T-helper 17 cell (primary cell): ENCODE results near the gene MEI1. TPM values are rescaled to one million over a fixed set of nuclear protein-coding genes. Genes with fewer than 3 reads are reported as not detected.

Experiments
- ATAC-seq: fragments of 150-1000 bp; cut with Tn5 transposase; 2 replicates; pipeline ENCODE4 v1.10.0; 2021; ENCODE audit warnings: mild to moderate bottlenecking, moderate library complexity
- DNase-seq, 3 donors: peaks; one replicate each; pipeline versions ENCODE4 v3.0.0 to v3.0.0-alpha.2; 2020 to 2021
- H3K9me3 ChIP-seq: one replicate; pipeline ENCODE4 v1.7.0; 2013; ENCODE audit warnings: low read length, mild to moderate bottlenecking; ENCODE audit not compliant: control insufficient read depth, poor library complexity, severe bottlenecking
- H3K27ac Mint-ChIP-seq: one replicate; pipeline ENCODE4 v1.8.0; 2022; ENCODE audit warnings: mild to moderate bottlenecking, moderate library complexity, mixed read lengths
- H3K27me3 Mint-ChIP-seq: one replicate; pipeline ENCODE4 v1.8.0; 2022; ENCODE audit warnings: mixed read lengths
- H3K36me3 Mint-ChIP-seq: one replicate; pipeline ENCODE4 v1.8.0; 2022; ENCODE audit warnings: low read depth, mixed read lengths
- H3K4me1 Mint-ChIP-seq: one replicate; pipeline ENCODE4 v1.8.0; 2022; ENCODE audit warnings: mild to moderate bottlenecking, mixed read lengths
- H3K4me3 Mint-ChIP-seq: one replicate; pipeline ENCODE4 v1.8.0; 2022; ENCODE audit warnings: mild to moderate bottlenecking, moderate library complexity, mixed read lengths
- total RNA-seq, 4 donors: library from RNA in 2 of 4; stranded (reverse) in 2 of 4; gene quantifications; one replicate each; pipeline ENCODE4 v1.2.3 and lab custom pipeline; 2022 to 2026

MEI1 gene
- total RNA-seq, 2 donors from 2014 or later, result 53.8 to 60.9 TPM

- H3K4me1 Mint-ChIP-seq, result peaks cover 48% of the 10 kb centered on the region
- DNase-seq (no peak), ATAC-seq (no peak)
- no peaks in the 10 kb centered on the region for H3K9me3 ChIP-seq
- H3K36me3 Mint-ChIP-seq, result peaks cover 6% of the 10 kb centered on the region
- H3K4me3 Mint-ChIP-seq, result no peak overlapping the region
- peak overlapping the region; percentile 79 for H3K27ac Mint-ChIP-seq
- no peaks in the 10 kb centered on the region for H3K27me3 Mint-ChIP-seq
Observed at GRCh38 chr22:41838842-41839618, 139.7 kb downstream of the MEI1 start.

- H3K4me3 Mint-ChIP-seq, result no peak overlapping the region
- DNase-seq (no peak), ATAC-seq (no peak)
- peaks cover 46% of the 10 kb centered on the region for H3K4me1 Mint-ChIP-seq
- H3K27me3 Mint-ChIP-seq, result no peaks in the 10 kb centered on the region
- peaks cover 6% of the 10 kb centered on the region for H3K36me3 Mint-ChIP-seq
- peak overlapping the region; percentile 79 for H3K27ac Mint-ChIP-seq
- no peaks in the 10 kb centered on the region for H3K9me3 ChIP-seq
Observed at GRCh38 chr22:41840216-41840615, 140.9 kb downstream of the MEI1 start.

GRCh38 chr22:41841085-41841712 lies 141.9 kb downstream of the MEI1 start:
- no peaks in the 10 kb centered on the region for H3K9me3 ChIP-seq
- no peak overlapping the region for H3K4me3 Mint-ChIP-seq
- H3K36me3 Mint-ChIP-seq, result peaks cover 9% of the 10 kb centered on the region
- DNase-seq, result no peak
- H3K27ac Mint-ChIP-seq, result peak overlapping the region; percentile 79
- H3K4me1 Mint-ChIP-seq, result peaks cover 54% of the 10 kb centered on the region
- ATAC-seq, result no peak
- H3K27me3 Mint-ChIP-seq, result no peaks in the 10 kb centered on the region

- DNase-seq (no peak), ATAC-seq (peak; percentile 32)
- H3K4me3 Mint-ChIP-seq, result peak overlapping the region; percentile 9
- peaks cover 6% of the 10 kb centered on the region for H3K36me3 Mint-ChIP-seq
- no peaks in the 10 kb centered on the region for H3K27me3 Mint-ChIP-seq
- H3K4me1 Mint-ChIP-seq, result peaks cover 52% of the 10 kb centered on the region
- peak overlapping the region; percentile 87 for H3K27ac Mint-ChIP-seq
- H3K9me3 ChIP-seq, result no peaks in the 10 kb centered on the region
Observed at GRCh38 chr22:41842996-41843970, 144.0 kb downstream of the MEI1 start.

- no peaks in the 10 kb centered on the region for H3K9me3 ChIP-seq
- peaks cover 6% of the 10 kb centered on the region for H3K36me3 Mint-ChIP-seq
- DNase-seq (no peak), ATAC-seq (no peak)
- H3K27ac Mint-ChIP-seq, result peak overlapping the region; percentile 45
- no peaks in the 10 kb centered on the region for H3K27me3 Mint-ChIP-seq
- H3K4me3 Mint-ChIP-seq, result no peak overlapping the region
- H3K4me1 Mint-ChIP-seq, result peaks cover 49% of the 10 kb centered on the region
Observed at GRCh38 chr22:41844036-41844435, 144.7 kb downstream of the MEI1 start.

- H3K36me3 Mint-ChIP-seq, result peaks cover 6% of the 10 kb centered on the region
- peaks cover 46% of the 10 kb centered on the region for H3K4me1 Mint-ChIP-seq
- H3K27me3 Mint-ChIP-seq, result no peaks in the 10 kb centered on the region
- peak overlapping the region; percentile 45 for H3K27ac Mint-ChIP-seq
- no peaks in the 10 kb centered on the region for H3K9me3 ChIP-seq
- ATAC-seq (no peak), DNase-seq (no peak)
- no peak overlapping the region for H3K4me3 Mint-ChIP-seq
Observed at GRCh38 chr22:41844513-41844912, 145.2 kb downstream of the MEI1 start.

GRCh38 chr22:41845380-41846267 lies 146.3 kb downstream of the MEI1 start:
- no peaks in the 10 kb centered on the region for H3K9me3 ChIP-seq
- Mint-ChIP-seq H3K27me3 (no peaks in the 10 kb centered on the region), H3K4me3 (peak overlapping the region; percentile 49), H3K27ac (no peak overlapping the region), H3K4me1 (peaks cover 41% of the 10 kb centered on the region), H3K36me3 (peaks cover 6% of the 10 kb centered on the region)
- no peak for DNase-seq
- ATAC-seq, result no peak

- ATAC-seq, result no peak
- Mint-ChIP-seq H3K36me3 (peaks cover 6% of the 10 kb centered on the region), H3K27me3 (no peaks in the 10 kb centered on the region), H3K4me1 (peaks cover 37% of the 10 kb centered on the region), H3K27ac (peak overlapping the region; percentile 65), H3K4me3 (peak overlapping the region; percentile 45)
- no peaks in the 10 kb centered on the region for H3K9me3 ChIP-seq
- no peak for DNase-seq
Observed at GRCh38 chr22:41846268-41846987, 147.1 kb downstream of the MEI1 start.

- Mint-ChIP-seq H3K36me3 (peaks cover 6% of the 10 kb centered on the region), H3K27ac (peak overlapping the region; percentile 65), H3K4me3 (no peak overlapping the region), H3K27me3 (no peaks in the 10 kb centered on the region), H3K4me1 (peaks cover 35% of the 10 kb centered on the region)
- H3K9me3 ChIP-seq, result no peaks in the 10 kb centered on the region
- no peak for ATAC-seq
- no peak for DNase-seq
Observed at GRCh38 chr22:41847300-41847699, 148.0 kb downstream of the MEI1 start.

GRCh38 chr22:41848468-41848867 lies 149.2 kb downstream of the MEI1 start:
- no peaks in the 10 kb centered on the region for H3K9me3 ChIP-seq
- Mint-ChIP-seq H3K4me1 (peaks cover 34% of the 10 kb centered on the region), H3K36me3 (peaks cover 6% of the 10 kb centered on the region), H3K27ac (no peak overlapping the region), H3K4me3 (peak overlapping the region; percentile 12), H3K27me3 (no peaks in the 10 kb centered on the region)
- DNase-seq (no peak), ATAC-seq (peak; percentile 48)
